HG02759 (cell line): ENCODE data around the gene FAT3.

Experiments
- ATAC-seq: cut with Tn5 transposase; IDR thresholded peaks from one replicate; pipeline ENCODE4 v1.9.1; 2021; ENCODE audit warnings: mild to moderate bottlenecking, moderate library complexity; ENCODE audit not compliant: unreplicated experiment

FAT3 gene

DNA sequence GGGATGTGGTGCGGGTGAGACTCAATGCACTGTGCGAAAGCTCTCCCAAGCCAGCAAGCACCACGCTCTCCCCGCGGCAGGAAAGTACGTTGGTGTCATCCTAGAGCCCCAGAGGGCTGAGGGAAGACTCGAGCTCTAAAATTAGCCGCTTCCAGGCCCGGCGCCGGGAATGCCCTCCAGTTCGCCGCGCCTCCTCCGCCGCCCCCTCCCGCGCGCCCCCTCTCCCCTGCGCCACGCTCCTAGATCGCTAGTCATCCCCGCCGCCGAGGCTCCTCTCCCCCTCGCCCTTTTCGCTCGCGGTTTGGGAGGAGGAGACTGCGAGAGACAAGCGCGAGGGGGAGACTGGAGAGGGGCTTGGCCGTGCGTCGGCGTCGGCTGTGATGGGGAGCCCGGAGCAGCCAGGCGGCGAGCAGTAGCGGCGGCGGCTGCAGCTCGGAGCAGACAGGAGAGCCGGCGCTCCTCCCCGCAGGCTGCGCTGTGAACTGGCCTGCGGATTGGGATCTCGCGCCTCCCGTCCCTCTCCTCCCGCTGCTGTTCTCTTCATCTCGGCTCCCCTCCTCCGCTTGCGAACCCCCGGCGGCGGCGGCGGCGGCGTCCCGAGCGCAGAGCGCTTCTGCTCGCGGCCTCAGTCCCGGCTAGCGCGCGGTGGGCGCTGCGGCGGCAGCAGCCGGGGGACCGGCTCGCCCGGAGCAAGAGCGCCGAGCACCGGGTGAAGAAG lies at the start of gene FAT3:
TSS of gene FAT3 (plus strand) at position 412 of the 718 bp plus-strand sequence. CDS start 127,295 bp downstream, outside the sequence.
- no peak for ATAC-seq

- ATAC-seq: no peak
Observed at GRCh38 chr11:92179017-92179670, 45.5 kb upstream of the FAT3 start.

DNA sequence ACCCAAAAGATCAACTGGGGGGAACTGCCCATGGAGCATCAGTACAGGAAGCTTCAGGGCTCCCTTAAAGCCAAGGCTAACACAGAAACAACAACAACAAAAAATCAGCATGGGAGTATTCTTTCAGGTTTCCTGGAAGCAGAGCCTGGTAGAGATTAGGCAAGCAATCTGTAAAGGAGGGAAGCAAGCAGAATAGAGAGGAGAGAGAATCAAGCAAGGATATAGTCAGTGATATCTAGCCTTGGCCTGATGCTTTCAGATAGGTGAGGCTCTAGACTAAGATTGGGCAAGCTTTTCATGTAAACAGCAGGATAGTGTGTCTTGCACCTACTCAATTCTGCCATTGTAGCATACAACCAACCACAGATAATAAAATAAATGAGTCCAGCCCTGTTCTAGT lies 44.4 kb upstream of the FAT3 start:
- ATAC-seq: no peak

GRCh38 chr11:92180664-92181251 lies 43.9 kb upstream of the FAT3 start:
- ATAC-seq: no peak

- ATAC-seq: no peak
Observed at GRCh38 chr11:92190535-92191206, 33.9 kb upstream of the FAT3 start.

DNA sequence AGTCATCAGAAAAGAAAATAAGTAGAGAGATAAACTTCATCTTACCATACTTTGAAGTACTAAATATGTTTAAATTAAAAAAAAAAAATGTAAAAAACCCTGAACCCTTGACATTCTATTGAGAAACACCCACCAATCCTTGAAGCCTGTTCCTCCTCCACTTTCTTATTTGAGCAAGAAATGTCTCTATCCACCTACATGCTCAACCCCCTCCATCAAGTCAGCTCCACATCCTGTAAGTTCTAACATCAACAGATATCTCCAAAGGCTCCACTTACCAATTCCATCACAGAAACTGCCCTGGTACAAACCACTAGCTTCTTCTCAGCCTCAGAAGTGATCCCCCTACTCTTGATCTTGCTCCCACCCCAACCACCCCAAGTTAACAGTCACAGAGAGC lies 32.5 kb upstream of the FAT3 start:
- no peak for ATAC-seq

DNA sequence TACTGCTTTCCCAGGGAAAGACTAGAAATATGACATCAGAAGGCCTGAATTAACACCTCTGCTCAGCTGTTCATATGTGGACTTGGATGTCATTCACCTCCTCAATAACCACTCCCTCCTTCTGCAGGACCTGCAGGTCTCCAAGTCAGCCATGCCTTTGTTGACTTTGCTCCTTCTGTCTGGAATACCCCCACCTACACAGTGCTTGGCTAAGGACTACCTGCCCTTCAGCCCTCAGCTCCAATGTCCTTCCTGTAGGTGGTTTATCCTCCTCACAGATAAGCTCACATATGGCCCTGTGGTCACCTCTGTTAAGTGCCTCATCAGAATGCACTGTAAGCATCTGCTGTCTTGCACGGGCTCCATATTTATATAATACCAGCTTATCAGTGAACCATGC lies 26.4 kb upstream of the FAT3 start:
- no peak for ATAC-seq

GRCh38 chr11:92199991-92200390 lies 24.6 kb upstream of the FAT3 start:
- no peak for ATAC-seq

GRCh38 chr11:92204731-92205130 lies 19.9 kb upstream of the FAT3 start:
- ATAC-seq: no peak

DNA sequence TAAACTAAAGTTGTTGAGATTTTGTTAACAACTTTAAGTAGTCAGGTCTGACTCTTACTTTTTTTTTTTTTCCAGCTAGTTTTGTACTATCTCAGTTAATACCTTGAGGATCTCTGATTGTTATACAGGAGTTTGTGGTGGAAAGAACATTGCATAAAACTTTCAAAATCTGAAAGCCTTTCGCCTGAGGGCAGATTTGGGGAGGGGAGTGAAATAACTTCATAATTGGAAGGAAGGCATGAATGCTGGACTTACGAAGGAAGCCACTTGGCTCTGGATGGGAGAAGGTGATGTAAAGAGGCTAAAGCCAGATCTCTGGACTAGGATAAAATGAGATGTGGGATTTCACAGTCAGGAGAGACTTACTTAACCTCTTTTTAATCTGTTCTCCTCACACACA lies 18.2 kb upstream of the FAT3 start:
- no peak for ATAC-seq

GRCh38 chr11:92211576-92212167 lies 12.9 kb upstream of the FAT3 start:
- ATAC-seq: no peak

DNA sequence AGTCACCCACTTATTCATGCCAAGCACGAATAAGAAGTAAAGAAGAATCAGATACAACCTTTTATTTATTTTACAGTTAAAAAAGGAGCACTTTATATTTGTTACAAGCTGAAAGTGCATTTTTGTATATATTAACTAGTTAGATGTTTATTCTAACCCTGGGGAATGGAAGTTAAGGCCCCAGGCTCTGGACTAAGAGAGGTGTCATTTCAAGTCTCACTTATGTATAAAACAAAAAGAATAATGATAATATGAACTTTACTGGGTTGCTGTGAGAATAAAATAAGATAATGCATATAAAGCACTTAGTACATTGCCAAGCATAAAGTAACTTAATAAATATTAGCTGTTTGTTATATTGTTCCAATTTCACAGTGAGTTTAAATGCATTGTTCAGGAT lies 12.1 kb upstream of the FAT3 start:
- ATAC-seq: no peak

GRCh38 chr11:92216789-92217188 lies 7.8 kb upstream of the FAT3 start:
- ATAC-seq: no peak

GRCh38 chr11:92219476-92219875 lies 5.1 kb upstream of the FAT3 start:
- no peak for ATAC-seq

- no peak for ATAC-seq
Observed at GRCh38 chr11:92222701-92223100, 1.9 kb upstream of the FAT3 start.

- no peak for ATAC-seq
Observed at GRCh38 chr11:92224054-92224406, 588 bp upstream of the FAT3 start.

GRCh38 chr11:92225125-92225567 lies 528 bp downstream of the FAT3 start:
- ATAC-seq: no peak

DNA sequence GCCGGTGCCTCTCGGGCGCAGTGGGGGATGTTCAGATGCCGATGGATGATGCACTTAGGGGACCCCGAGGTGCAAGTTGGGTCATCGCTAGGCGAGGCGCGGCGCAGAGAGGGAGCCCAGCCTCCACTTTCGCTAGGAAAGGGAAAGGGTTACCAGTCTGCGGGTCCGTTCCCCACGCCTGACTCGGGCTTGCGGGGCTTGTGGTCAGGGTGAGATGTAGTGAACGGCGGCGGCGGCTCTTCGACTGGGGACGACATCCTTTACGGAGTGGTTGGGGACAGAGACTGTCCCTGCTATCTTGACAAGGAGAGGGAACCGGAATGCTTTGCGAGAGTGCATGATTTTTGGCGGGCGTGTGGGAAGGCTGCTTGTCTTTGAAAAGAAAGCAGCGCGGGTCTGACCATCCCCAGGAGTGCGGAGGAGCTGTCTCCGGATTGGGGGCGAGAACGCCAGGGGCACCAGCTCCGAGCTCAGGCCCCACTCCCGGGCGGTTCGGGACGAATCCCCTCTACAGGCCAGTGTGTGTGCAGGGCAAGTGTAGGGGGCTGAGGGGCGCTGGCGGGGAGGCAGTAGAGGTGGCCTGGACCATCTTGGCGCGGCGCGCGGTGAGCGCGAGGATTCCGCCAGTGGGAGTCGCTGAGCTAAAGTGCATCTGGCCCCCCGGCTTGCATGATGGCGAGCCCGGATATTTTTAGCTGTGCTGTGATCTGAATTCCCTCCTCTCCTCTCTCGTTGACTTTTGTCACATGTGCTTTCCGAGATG lies 1.1 kb downstream of the FAT3 start:
- no peak for ATAC-seq

DNA sequence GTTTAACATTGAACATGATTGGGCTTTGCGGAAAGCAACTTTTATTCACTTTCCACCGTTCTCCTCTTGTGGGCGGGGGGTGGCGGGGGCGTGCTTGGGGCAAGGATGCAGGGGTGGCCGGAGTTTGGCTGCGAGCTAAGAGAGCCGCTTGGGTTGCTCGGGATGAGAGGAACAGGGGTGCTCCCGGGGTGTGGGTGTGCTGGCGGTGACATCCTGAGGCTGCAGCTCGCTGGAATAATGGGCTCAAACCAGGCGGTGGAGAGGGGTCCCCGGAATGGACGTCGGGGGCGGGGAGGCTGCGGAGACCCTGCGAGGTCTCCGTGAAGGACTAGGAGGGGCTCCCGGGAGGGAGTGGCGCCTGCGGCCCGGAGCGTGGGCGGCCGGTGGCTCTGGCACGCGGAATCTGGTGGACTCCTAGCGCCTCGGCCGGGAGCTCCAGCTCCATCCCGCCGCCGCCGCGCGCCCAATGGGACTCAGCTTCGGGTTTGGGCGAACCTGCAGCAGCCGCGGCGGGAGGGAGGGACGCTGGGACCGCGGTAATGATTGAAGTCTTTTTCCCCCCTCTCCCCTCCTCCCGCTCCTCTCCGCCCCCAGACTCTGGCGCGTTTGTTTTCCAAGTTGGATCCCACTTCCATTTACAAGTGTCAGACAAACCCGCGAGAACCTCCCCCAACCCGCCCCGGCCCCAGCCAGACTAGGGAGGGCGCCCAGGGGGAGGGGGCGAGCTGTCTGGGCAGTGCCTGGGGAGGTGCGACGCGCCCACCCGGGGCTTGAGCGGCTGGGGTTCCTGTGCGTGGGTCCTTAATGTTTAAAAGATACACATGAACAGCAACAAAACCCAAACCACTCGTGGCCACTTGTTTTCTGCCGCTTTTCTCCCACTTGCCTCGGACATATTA lies 2.0 kb downstream of the FAT3 start:
- ATAC-seq: no peak
